Measurements from ENCODE around the gene ZNF423. TPM values are rescaled to one million over a fixed set of nuclear protein-coding genes. Genes with fewer than 3 reads are reported as not detected.

ZNF423 gene
- total and polyA plus RNA-seq, 2 experiments from 2014 or later: 14.9 to 41.8 TPM

DNA sequence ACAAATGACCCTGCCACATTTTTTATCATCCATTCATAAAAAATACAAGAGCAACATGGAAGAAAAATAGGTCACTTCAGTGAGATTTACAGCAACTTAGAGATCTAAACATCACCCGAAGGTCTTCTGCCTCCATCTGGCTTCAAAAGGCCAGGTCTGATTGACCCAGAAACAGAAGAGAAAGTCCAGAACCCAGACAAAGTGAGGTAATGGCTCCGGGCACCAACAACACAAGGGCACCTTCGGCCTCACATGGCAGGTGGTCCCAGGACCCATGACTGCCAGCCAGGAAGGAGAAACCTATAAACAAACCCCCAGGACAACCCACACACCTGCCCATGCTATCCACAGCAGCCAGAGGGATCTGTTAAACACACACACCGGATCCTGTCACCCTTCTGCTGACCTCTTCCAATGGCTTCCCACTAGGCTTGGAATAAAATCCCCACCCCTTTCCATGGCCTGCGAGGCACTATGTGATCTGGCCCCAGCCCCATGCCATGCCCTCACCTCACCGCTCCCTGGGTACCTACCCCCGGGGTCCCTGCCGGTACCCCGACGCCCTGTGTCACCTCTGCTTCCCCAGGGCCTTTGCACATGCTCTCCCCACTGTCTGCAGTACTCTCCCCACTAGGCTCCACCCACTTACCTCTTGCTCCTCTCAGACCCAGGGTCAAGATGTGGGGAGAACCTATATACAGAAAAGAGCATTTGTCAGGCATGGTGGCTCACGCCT, 149.1 kb downstream of the ZNF423 start (continued):
- TF ChIP-seq EZH2phosphoT487 (IDR thresholded peaks at IDR 0.05; ENCODE audit: unreplicated experiment): no peak
- TF ChIP-seq EZH2 (IDR thresholded peaks at IDR 0.05; ENCODE audit: low read depth, unreplicated experiment): no peak
- TF ChIP-seq JUNB (IDR thresholded peaks at IDR 0.05; ENCODE audit: unreplicated experiment): no peak

- Histone ChIP-seq H3K4me1 (ENCODE audit: insufficient read depth) (peaks cover 62% of the 10 kb centered on the region), H2AFZ (no peak overlapping the region), H3K27me3 (ENCODE audit: insufficient read depth) (no peaks in the 10 kb centered on the region), H3K4me3 (no peak overlapping the region), H3K79me2 (replicated peaks; ENCODE audit: insufficient read depth) (peaks cover 6% of the 10 kb centered on the region), H3K27ac (ENCODE audit: low read depth) (peak overlapping the region; percentile 66; the same call in 1 of the 2 replicates), H3K36me3 (ENCODE audit: insufficient read depth) (no peaks in the 10 kb centered on the region), H3K4me2 (no peak overlapping the region), H3F3A (replicated peaks; ENCODE audit: low read depth) (peaks cover 27% of the 10 kb centered on the region; the same call in 1 of the 2 replicates), H4K20me1 (replicated peaks; ENCODE audit: insufficient read depth) (no peaks in the 10 kb centered on the region), H3K9me2 (ENCODE audit: insufficient read depth) (no peaks in the 10 kb centered on the region)
- TF ChIP-seq EZH2phosphoT487 (IDR thresholded peaks at IDR 0.05; ENCODE audit: unreplicated experiment) (no peak), ZNF331 (CRISPR knock-in tag; IDR thresholded peaks at IDR 0.05; ENCODE audit: low read depth) (no peak), CREB1 (CRISPR knock-in tag; IDR thresholded peaks at IDR 0.05; ENCODE audit: low read depth) (no peak)
- TF ChIP-seq, protein P1, sequence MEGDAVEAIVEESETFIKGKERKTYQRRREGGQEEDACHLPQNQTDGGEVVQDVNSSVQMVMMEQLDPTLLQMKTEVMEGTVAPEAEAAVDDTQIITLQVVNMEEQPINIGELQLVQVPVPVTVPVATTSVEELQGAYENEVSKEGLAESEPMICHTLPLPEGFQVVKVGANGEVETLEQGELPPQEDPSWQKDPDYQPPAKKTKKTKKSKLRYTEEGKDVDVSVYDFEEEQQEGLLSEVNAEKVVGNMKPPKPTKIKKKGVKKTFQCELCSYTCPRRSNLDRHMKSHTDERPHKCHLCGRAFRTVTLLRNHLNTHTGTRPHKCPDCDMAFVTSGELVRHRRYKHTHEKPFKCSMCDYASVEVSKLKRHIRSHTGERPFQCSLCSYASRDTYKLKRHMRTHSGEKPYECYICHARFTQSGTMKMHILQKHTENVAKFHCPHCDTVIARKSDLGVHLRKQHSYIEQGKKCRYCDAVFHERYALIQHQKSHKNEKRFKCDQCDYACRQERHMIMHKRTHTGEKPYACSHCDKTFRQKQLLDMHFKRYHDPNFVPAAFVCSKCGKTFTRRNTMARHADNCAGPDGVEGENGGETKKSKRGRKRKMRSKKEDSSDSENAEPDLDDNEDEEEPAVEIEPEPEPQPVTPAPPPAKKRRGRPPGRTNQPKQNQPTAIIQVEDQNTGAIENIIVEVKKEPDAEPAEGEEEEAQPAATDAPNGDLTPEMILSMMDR (conservative IDR thresholded peaks at IDR 0.05; ENCODE audit: low read depth in 2 of 2): peak; percentile 45 to 74
- TF ChIP-seq, protein P2, sequence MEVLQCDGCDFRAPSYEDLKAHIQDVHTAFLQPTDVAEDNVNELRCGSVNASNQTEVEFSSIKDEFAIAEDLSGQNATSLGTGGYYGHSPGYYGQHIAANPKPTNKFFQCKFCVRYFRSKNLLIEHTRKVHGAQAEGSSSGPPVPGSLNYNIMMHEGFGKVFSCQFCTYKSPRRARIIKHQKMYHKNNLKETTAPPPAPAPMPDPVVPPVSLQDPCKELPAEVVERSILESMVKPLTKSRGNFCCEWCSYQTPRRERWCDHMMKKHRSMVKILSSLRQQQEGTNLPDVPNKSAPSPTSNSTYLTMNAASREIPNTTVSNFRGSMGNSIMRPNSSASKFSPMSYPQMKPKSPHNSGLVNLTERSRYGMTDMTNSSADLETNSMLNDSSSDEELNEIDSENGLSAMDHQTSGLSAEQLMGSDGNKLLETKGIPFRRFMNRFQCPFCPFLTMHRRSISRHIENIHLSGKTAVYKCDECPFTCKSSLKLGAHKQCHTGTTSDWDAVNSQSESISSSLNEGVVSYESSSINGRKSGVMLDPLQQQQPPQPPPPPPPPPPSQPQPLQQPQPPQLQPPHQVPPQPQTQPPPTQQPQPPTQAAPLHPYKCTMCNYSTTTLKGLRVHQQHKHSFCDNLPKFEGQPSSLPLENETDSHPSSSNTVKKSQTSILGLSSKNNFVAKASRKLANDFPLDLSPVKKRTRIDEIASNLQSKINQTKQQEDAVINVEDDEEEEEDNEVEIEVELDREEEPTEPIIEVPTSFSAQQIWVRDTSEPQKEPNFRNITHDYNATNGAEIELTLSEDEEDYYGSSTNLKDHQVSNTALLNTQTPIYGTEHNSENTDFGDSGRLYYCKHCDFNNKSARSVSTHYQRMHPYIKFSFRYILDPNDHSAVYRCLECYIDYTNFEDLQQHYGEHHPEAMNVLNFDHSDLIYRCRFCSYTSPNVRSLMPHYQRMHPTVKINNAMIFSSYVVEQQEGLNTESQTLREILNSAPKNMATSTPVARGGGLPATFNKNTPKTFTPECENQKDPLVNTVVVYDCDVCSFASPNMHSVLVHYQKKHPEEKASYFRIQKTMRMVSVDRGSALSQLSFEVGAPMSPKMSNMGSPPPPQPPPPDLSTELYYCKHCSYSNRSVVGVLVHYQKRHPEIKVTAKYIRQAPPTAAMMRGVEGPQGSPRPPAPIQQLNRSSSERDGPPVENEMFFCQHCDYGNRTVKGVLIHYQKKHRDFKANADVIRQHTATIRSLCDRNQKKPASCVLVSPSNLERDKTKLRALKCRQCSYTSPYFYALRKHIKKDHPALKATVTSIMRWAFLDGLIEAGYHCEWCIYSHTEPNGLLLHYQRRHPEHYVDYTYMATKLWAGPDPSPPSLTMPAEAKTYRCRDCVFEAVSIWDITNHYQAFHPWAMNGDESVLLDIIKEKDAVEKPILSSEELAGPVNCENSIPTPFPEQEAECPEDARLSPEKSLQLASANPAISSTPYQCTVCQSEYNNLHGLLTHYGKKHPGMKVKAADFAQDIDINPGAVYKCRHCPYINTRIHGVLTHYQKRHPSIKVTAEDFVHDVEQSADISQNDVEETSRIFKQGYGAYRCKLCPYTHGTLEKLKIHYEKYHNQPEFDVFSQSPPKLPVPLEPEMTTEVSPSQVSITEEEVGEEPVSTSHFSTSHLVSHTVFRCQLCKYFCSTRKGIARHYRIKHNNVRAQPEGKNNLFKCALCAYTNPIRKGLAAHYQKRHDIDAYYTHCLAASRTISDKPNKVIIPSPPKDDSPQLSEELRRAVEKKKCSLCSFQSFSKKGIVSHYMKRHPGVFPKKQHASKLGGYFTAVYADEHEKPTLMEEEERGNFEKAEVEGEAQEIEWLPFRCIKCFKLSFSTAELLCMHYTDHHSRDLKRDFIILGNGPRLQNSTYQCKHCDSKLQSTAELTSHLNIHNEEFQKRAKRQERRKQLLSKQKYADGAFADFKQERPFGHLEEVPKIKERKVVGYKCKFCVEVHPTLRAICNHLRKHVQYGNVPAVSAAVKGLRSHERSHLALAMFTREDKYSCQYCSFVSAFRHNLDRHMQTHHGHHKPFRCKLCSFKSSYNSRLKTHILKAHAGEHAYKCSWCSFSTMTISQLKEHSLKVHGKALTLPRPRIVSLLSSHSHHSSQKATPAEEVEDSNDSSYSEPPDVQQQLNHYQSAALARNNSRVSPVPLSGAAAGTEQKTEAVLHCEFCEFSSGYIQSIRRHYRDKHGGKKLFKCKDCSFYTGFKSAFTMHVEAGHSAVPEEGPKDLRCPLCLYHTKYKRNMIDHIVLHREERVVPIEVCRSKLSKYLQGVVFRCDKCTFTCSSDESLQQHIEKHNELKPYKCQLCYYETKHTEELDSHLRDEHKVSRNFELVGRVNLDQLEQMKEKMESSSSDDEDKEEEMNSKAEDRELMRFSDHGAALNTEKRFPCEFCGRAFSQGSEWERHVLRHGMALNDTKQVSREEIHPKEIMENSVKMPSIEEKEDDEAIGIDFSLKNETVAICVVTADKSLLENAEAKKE (CRISPR knock-in tag; IDR thresholded peaks at IDR 0.05): no peak
- TF ChIP-seq, protein P3, sequence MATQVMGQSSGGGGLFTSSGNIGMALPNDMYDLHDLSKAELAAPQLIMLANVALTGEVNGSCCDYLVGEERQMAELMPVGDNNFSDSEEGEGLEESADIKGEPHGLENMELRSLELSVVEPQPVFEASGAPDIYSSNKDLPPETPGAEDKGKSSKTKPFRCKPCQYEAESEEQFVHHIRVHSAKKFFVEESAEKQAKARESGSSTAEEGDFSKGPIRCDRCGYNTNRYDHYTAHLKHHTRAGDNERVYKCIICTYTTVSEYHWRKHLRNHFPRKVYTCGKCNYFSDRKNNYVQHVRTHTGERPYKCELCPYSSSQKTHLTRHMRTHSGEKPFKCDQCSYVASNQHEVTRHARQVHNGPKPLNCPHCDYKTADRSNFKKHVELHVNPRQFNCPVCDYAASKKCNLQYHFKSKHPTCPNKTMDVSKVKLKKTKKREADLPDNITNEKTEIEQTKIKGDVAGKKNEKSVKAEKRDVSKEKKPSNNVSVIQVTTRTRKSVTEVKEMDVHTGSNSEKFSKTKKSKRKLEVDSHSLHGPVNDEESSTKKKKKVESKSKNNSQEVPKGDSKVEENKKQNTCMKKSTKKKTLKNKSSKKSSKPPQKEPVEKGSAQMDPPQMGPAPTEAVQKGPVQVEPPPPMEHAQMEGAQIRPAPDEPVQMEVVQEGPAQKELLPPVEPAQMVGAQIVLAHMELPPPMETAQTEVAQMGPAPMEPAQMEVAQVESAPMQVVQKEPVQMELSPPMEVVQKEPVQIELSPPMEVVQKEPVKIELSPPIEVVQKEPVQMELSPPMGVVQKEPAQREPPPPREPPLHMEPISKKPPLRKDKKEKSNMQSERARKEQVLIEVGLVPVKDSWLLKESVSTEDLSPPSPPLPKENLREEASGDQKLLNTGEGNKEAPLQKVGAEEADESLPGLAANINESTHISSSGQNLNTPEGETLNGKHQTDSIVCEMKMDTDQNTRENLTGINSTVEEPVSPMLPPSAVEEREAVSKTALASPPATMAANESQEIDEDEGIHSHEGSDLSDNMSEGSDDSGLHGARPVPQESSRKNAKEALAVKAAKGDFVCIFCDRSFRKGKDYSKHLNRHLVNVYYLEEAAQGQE (IDR thresholded peaks at IDR 0.05; ENCODE audit: unreplicated experiment): no peak
- H3K27ac Mint-ChIP-seq: no peak overlapping the region; the same call in 1 of the 2 replicates
- no peak overlapping the region for H3K4me3 Mint-ChIP-seq
- peaks cover 16% of the 10 kb centered on the region for H3K27me3 Mint-ChIP-seq (ENCODE audit: insufficient read depth, low read depth, poor library complexity)
- peak; percentile 54 for DNase-seq (ENCODE audit: low spot score)
- peak; percentile 3; the same call in 1 of the 3 replicates for ATAC-seq
- peaks cover 69% of the 10 kb centered on the region for H3K4me1 Mint-ChIP-seq
- H3K9me3 Mint-ChIP-seq: no peaks in the 10 kb centered on the region
- H3K36me3 Mint-ChIP-seq (ENCODE audit: low read depth): peaks cover 6% of the 10 kb centered on the region; the same call in 2 of the 3 replicates
Observed at GRCh38 chr16:49704586-49705155, 151.2 kb downstream of the ZNF423 start.
